Stomach (tissue), 9 donors: Measurements from ENCODE around the gene FAM13C. TPM values are rescaled to one million over a fixed set of nuclear protein-coding genes. Genes with fewer than 3 reads are reported as not detected.

Experiments used
- DNase-seq, 2 donors: peaks; one replicate each; pipeline versions ENCODE4 v3.0.0 to v3.0.0-alpha.2; 2013 to 2019
- H3K27ac ChIP-seq, 5 donors: fragments of 200-600 bp in 4 of 5; sonication (generic) in 4 of 5; one replicate each; pipeline ENCODE4 v1.5.1; 2013 to 2019; ENCODE audit warnings: mild to moderate bottlenecking in 1 of 5, moderate library complexity in 1 of 5
- H3K27me3 ChIP-seq, 3 donors: fragments of 200-600 bp; sonication (generic); one replicate each; pipeline ENCODE4 v1.5.1; 2017 to 2019; ENCODE audit warnings: mixed run types in 1 of 3
- H3K36me3 ChIP-seq, 4 donors: fragments of 200-600 bp; sonication (generic); 1 replicate in 3 of 4; 2 replicates in 1 of 4; pipeline ENCODE4 v1.5.1; 2016 to 2019
- H3K4me1 ChIP-seq, 4 donors: fragments of 200-600 bp; sonication (generic); one replicate each; pipeline ENCODE4 v1.5.1; 2016 to 2019
- H3K4me3 ChIP-seq, 4 donors: fragments of 200-600 bp; sonication (generic) in 3 of 4; one replicate each; pipeline ENCODE4 v1.5.1; 2016 to 2019; ENCODE audit warnings: mild to moderate bottlenecking in 1 of 4
- H3K9me3 ChIP-seq, 4 donors: fragments of 200-600 bp; sonication (generic); one replicate each; pipeline ENCODE4 v1.5.1; 2016 to 2019
- CTCF ChIP-seq, 7 experiments: fragments of 450-650 bp in 4 of 7; fragments of 200-600 bp in 3 of 7; sonication (generic) in 3 of 7; IDR thresholded peaks; one replicate each; pipeline ENCODE4 v1.5.1; 2016 to 2019; ENCODE audit warnings: antibody characterized with exemption in 7 of 7, control low read depth in 2 of 7, mild to moderate bottlenecking in 1 of 7
- EP300 ChIP-seq: sonication (generic); formaldehyde crosslinking; IDR thresholded peaks from one replicate; pipeline ENCODE4 v1.6.1; 2017; ENCODE audit warnings: antibody characterized with exemption
- POLR2A ChIP-seq, 4 donors: fragments of 450-650 bp; IDR thresholded peaks; one replicate each; pipeline ENCODE4 v1.6.1; 2016; ENCODE audit warnings: antibody characterized with exemption in 4 of 4, control low read depth in 2 of 4, mild to moderate bottlenecking in 1 of 4, moderate library complexity in 1 of 4
- POLR2AphosphoS5 ChIP-seq, 3 donors: sonication (generic); formaldehyde crosslinking; IDR thresholded peaks; one replicate each; pipeline ENCODE4 v1.6.1; 2016; ENCODE audit warnings: antibody characterized with exemption in 3 of 3
- WGBS, 5 donors: extraction: QIAGEN DNeasy Blood & Tissue Kit in 3 of 5; methylation state at CpG; one replicate each; pipeline versions ENCODE4 v1.1.5 to v1.1.7; 2013 to 2018; 5-methylcytosine and 5-hydroxymethylcytosine counted together
- intact Hi-C: fragments of 100-400 bp; cut with DNase I; formaldehyde crosslinking; loops from one replicate; pipeline ENCODE4 v1.15.1; 2023; ENCODE audit warnings: low total_unique reads
- polyA plus RNA-seq, 3 donors: library from polyadenylated mRNA; stranded (reverse); fragments of 200-250 nt; gene quantifications; one replicate each; pipeline ENCODE4 v1.2.3, GENCODE V29; 2013
- total RNA-seq, 5 donors: library from RNA; depleted of rRNA; stranded (reverse); fragments of >200 nt; gene quantifications; one replicate each; pipeline versions ENCODE4 v1.1.0 to v1.2.3, GENCODE V29; 2014 to 2016
- donor health status: healthy with polysubstance abuse.
- donor health status: Bipolar disorder and iron deficiency.
- donor health status: healthy.

FAM13C gene
- total and polyA plus RNA-seq, 8 donors, result 0.89 to 47.3 (median 9.2) TPM

DNA sequence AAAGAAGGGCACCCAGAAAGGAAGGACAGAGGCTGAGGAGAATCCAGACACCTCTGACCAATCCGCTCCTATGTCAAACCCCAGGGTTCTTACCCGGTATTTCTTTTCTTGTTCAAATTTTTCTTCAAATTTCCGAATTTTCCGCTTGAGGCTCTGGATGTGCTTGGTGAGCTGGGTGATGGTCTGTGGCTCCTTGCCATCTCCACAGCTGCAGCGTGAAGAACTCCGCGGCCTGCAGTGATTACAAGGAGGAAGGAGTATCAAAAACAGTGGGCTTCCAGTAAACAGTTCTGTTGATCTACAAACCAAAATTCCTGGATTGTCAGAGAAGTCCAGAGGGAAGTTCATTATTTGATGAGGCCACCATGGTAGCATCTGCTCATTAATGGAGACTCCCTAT is 93.9 kb downstream of the FAM13C start:
- peaks cover 0 to 26% (median 4%) of the 10 kb centered on the region in 4 donors for H3K36me3 ChIP-seq
- no peak overlapping the region for H3K4me3 ChIP-seq
- H3K27me3 ChIP-seq, result no peaks in the 10 kb centered on the region
- TF ChIP-seq EP300 (no peak), POLR2AphosphoS5 (IDR thresholded peaks at IDR 0.05) (no peak), POLR2A (IDR thresholded peaks at IDR 0.05) (no peak), CTCF (IDR thresholded peaks at IDR 0.05) (no peak)
- no peaks in the 10 kb centered on the region for H3K9me3 ChIP-seq
- H3K27ac ChIP-seq, result no peak overlapping the region
- intact Hi-C loops, result no loop called here
- DNase-seq, result no peak
- H3K4me1 ChIP-seq, result no peaks in the 10 kb centered on the region
- 84 to 89% (median 86%) methylated on average over 7 of the region's 7 CpGs for WGBS, 5 donors

DNA sequence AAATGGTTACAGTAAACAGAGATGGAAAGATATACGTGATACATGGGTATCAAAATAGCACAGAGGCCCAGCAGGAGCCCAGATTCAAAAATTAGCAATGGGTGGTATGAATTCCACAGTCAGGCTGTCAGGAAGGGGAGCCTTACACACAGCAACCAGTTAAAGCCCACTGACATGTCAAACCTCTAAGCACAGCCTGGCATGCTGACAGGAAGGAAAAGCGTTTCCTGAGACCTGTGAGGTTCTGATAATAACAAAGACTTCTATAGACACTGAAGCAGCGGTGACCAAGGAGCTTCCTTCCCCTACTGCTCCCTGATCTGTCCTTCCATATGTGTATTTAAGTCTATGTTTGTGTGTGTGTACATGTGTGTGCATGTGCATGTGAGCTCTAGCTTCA is 96.0 kb downstream of the FAM13C start:
- Histone ChIP-seq H3K36me3 (peaks cover 0 to 26% (median 4%) of the 10 kb centered on the region in 4 donors), H3K4me1 (no peaks in the 10 kb centered on the region), H3K27me3 (no peaks in the 10 kb centered on the region), H3K9me3 (no peaks in the 10 kb centered on the region), H3K27ac (no peak overlapping the region), H3K4me3 (no peak overlapping the region)
- 42 to 58% (median 54%) methylated on average over 3 of the region's 3 CpGs for WGBS, 5 donors
- intact Hi-C loops, result no loop called here
- TF ChIP-seq POLR2AphosphoS5 (IDR thresholded peaks at IDR 0.05) (no peak), EP300 (no peak), POLR2A (IDR thresholded peaks at IDR 0.05) (no peak), CTCF (IDR thresholded peaks at IDR 0.05) (no peak)
- peak in 1 of 2 donors; percentile 26 for DNase-seq

DNA sequence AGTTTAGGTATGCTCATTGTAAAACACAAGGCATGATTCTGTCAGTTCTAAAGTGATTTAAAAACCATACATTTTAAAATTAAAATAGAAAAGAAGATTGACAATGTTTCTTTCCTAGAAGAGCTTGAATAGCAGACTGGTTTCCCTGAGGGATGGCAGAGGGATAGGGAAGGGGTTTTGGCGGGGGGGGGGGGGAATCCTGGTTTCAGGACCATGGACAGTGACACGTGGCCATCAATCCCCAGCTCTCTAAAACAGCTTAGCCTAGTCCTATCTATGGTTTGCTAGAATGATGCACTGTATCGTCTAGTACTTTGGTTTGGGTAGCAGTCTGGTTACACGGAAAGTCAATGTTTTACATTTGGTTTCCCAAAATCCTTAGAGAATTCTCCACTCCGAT is 97.2 kb downstream of the FAM13C start:
- peaks cover 0 to 26% (median 4%) of the 10 kb centered on the region in 4 donors for H3K36me3 ChIP-seq
- no peaks in the 10 kb centered on the region for H3K9me3 ChIP-seq
- WGBS, 5 donors, result 37 to 54% (median 43%) methylated on average over 4 to 5 of the region's 5 CpGs
- TF ChIP-seq POLR2AphosphoS5 (IDR thresholded peaks at IDR 0.05), result no peak
- TF ChIP-seq EP300, result no peak
- no peak for TF ChIP-seq POLR2A (IDR thresholded peaks at IDR 0.05)
- no peak for TF ChIP-seq CTCF (IDR thresholded peaks at IDR 0.05)
- no peaks in the 10 kb centered on the region for H3K4me1 ChIP-seq
- no peak overlapping the region for H3K4me3 ChIP-seq
- intact Hi-C loops, result no loop called here
- H3K27me3 ChIP-seq, result no peaks in the 10 kb centered on the region
- no peak for DNase-seq
- H3K27ac ChIP-seq, result no peak overlapping the region

DNA sequence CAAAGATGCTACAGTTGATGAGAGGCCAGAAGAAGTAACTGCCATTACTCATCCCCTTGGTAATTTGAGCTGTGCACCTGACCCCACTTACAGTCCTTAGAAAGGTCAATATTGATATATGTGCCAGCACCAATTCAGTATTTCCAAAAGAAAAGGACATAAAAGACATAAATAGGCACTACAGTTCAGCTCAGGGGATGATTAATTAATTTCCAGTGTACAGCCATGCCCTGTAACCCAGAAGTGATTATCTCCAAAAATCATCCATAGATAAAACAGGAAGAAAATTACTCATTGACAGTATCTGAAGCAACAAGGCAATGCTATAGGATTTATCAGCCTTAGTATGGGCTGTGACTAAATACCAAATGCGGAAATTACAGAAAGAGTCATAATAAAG is 103.5 kb downstream of the FAM13C start:
- intact Hi-C loops, result no loop called here
- Histone ChIP-seq H3K27ac (no peak overlapping the region), H3K4me3 (no peak overlapping the region), H3K4me1 (no peaks in the 10 kb centered on the region), H3K9me3 (no peaks in the 10 kb centered on the region), H3K27me3 (no peaks in the 10 kb centered on the region), H3K36me3 (peaks cover 0 to 3% (median 0%) of the 10 kb centered on the region in 4 donors)
- WGBS, 5 donors, result 87 to 97% (median 93%) methylated on average over 1 of the region's 1 CpG
- no peak for DNase-seq
- no peak for TF ChIP-seq POLR2A (IDR thresholded peaks at IDR 0.05)
- no peak for TF ChIP-seq EP300
- no peak for TF ChIP-seq POLR2AphosphoS5 (IDR thresholded peaks at IDR 0.05)
- no peak for TF ChIP-seq CTCF (IDR thresholded peaks at IDR 0.05)
